A375 (cell line): ENCODE data around the gene RAET1L. TPM values are rescaled to one million over a fixed set of nuclear protein-coding genes. Genes with fewer than 3 reads are reported as not detected.

ENCODE experiments used
- total RNA-seq: library from RNA; depleted of rRNA; stranded (reverse); fragments of >200 nt; shearing (Covaris generic); gene quantifications from 2 replicates; pipeline ENCODE4 v1.2.3, GENCODE V29; 2014; rRNA removed

RAET1L gene
- 0.08 TPM in 1 of 2 replicates, not detected in the other for total RNA-seq

GRCh38 chr6:150025201-150025917, at the start of gene RAET1L:
Gene RAET1L, minus strand, starts transcription at chr6:150025532. Its CDS starts 61 bp downstream, at chr6:150025471.

DNA sequence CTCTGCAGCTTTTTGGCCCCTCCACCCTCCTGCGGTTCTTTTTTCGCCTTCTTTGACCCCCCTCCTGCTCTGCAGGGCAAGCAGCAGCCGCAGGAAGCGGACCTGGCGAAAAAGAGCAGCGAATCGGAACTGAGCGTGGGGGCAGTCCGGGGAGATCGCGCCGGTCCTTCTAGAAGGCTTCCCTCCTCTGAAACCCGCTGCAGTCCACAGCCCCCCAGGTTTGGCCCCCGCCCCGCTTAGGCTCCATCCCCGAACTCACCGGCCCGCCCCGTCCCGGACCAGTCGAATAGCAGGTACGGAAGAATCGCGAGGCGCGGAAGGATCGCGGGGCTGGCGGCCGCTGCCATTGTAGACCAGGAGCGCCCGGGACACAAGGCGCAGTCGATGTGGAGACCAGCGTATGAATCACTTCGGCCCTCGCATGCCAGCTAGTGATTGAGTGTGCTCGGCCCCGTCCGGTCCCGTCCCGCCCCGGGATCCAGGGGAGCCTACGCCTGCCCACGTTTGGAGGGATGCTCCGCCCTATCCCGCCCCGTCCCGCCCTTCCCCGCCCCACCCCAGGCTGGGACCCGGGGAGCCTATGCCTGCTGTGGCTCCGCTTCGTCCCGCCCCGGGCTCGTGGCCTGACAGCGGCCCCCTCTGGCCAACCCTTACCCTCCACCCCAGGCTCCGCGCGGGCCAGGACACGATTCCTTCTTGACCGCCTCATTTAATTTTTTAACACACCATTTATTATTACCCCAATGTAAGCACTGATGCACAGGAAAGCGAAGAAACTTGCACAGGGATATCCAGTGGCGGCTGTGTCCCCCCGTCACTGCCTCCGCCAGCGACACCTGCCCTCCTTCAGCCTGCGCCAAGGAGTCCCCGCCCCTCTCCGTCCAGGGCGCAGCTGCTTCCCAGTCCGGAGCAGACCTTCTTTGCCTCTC, 43.7 kb upstream of the RAET1L start, which contains the start of gene ULBP3:
TSS of gene ULBP3 (minus strand) at position 402 of the 929 bp plus-strand sequence. CDS start at position 347, 55 bp downstream.

Other genes starting within 250 kb of the RAET1L start
- gene LRP11, start 161.2 kb downstream of the RAET1L start, total RNA-seq, result 14.5 and 24.6 TPM in 2 replicates
- gene RAET1E, start 127.4 kb downstream of the RAET1L start, total RNA-seq, result 1.1 and 1.3 TPM in 2 replicates
- gene RAET1G, start 102.4 kb downstream of the RAET1L start, total RNA-seq, result 0.34 and 0.49 TPM in 2 replicates
- gene ULBP2, start 83.5 kb downstream of the RAET1L start, total RNA-seq, result 5.6 and 6.5 TPM in 2 replicates
- not detected in 2 replicates for gene ULBP1, start 61.6 kb downstream of the RAET1L start, total RNA-seq
- 7.1 and 14.2 TPM in 2 replicates for gene ULBP3, start 43.6 kb upstream of the RAET1L start, total RNA-seq
- 1.7 and 2.4 TPM in 2 replicates for gene PPP1R14C, start 117.5 kb upstream of the RAET1L start, total RNA-seq